ENCODE data around the gene TMEM151A.

TMEM151A gene

DNA sequence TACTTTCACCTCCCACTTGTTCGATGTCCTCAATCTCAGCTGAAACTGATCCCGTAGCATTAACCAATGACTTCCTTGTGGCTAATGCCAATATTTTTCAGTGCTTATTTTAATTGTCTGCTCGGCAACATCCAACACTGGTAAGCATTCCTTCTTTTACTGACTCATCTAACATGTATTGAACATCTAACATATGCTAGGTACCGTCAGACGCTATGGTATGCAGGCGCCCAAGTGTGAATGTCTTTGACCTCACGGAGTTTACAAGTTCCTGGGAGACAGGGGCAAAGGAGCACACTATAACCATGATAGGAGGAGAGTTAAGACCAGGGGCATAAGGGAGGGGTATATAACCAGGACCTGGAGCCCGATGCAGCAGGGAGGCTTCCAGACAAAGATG is 51.5 kb downstream of the TMEM151A start:
- no peak overlapping the region for H3K4me3 ChIP-seq (ENCODE audit: low read depth, low read length)
- DNase-seq (ENCODE audit: low read depth) = no peak

DNA sequence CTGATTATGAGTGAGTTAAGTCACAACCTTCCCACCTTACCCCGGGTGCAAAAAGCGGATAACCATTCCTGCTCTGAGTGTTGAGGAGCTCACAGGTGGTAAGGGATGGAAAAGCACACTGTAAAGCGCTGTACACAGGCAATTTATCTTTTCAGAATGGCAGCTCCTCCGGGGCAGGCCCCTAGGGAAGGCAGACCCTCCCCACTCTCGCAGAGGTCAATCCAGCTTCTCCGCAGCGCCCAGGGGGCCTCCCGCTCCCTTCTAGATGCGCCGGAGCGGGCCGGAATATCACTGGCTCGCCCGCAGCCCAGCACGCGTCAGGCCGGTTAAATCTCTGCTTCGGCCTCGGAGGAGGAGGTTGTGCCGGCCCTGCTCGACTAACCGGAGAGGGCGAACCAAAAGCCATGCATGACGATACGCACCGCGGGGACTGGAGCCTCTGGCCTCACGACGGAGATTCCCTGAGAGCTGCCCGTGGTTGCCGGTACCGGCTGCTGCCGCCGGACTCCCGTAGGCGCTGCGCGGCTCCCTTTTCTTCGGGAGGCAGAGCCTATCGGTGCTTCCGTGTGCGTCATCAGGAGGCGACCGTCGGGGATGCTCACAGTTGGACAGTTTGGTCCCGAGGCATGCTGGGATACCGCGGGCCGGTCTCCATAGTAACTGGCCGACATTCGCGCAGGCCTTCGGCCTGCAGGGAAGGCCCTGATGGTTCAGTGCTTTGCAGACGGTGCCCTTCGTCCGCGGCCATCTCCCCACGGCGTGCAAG is 53.0 kb downstream of the TMEM151A start, which contains the start of gene BRMS1:
TSS of gene BRMS1 (minus strand) at position 555 of the 766 bp plus-strand sequence. CDS start 2,870 bp downstream, outside the sequence.
- DNase-seq (ENCODE audit: low read depth) = peak; percentile 86
- H3K4me3 ChIP-seq (ENCODE audit: low read depth, low read length) = peak within 1 kb of the TSS; percentile 97

DNA sequence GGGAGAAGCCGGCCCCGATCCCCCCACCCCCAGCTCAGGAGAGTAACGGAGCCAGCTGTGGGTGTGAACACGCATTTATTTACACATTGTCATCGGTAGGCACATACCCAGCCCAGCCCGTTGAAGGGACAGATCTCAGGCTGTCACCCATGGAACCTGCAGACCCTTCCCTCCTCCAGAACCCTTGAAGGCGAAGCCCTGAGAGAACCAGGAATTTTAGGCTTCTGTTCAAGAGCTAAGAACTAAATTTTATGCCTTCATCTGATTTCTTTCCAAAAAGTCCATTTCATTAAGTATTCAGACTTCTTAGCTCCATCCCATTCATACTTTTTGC is 53.6 kb downstream of the TMEM151A start:
- H3K4me3 ChIP-seq (ENCODE audit: low read depth, low read length) = peak overlapping the region; percentile 97
- DNase-seq (ENCODE audit: low read depth) = no peak

Data from skeletal muscle cell (primary cell).